Mesendoderm (in vitro differentiated cells): ENCODE data around the gene MLH3.
A peak's percentile ranks its signal among the peaks of the same experiment; 100 is the strongest.

Experiments
- DNase-seq: peaks from one replicate; pipeline ENCODE4 v3.0.0; 2013
- H2AK5ac ChIP-seq: 2 replicates; pipeline ENCODE4 v1.6.1; 2013; ENCODE audit warnings: low read length, inconsistent platforms
- H2BK120ac ChIP-seq: 2 replicates; pipeline ENCODE4 v1.6.1; 2013; ENCODE audit warnings: low read depth, mild to moderate bottlenecking, low read length, moderate library complexity, mixed read lengths
- H2BK15ac ChIP-seq: replicated peaks from 2 replicates; pipeline ENCODE4 v1.6.1; 2013; ENCODE audit warnings: low read depth, mild to moderate bottlenecking, moderate library complexity
- H2BK5ac ChIP-seq: 2 replicates; pipeline ENCODE4 v1.6.1; 2013; ENCODE audit warnings: low read length, inconsistent platforms
- H3K18ac ChIP-seq: 2 replicates; pipeline ENCODE4 v1.6.1; 2013; ENCODE audit warnings: mild to moderate bottlenecking, low read length, mixed read lengths
- H3K23ac ChIP-seq: one replicate; pipeline ENCODE4 v1.6.1; 2013; ENCODE audit warnings: low read length
- H3K27ac ChIP-seq: 2 replicates; pipeline ENCODE4 v1.5.1; 2013; ENCODE audit warnings: low read depth, mild to moderate bottlenecking, inconsistent platforms, low read length, moderate library complexity
- H3K27me3 ChIP-seq: 2 replicates; pipeline ENCODE4 v1.6.1; 2013; ENCODE audit warnings: low read length, control low read depth, mild to moderate bottlenecking, inconsistent platforms; ENCODE audit not compliant: insufficient read depth, poor library complexity
- H3K36me3 ChIP-seq: 2 replicates; pipeline ENCODE4 v1.6.1; 2013; ENCODE audit warnings: low read length, inconsistent platforms; ENCODE audit not compliant: control insufficient read depth, insufficient read depth
- H3K4ac ChIP-seq: one replicate; pipeline ENCODE4 v1.6.1; 2013; ENCODE audit warnings: low read depth, mild to moderate bottlenecking, low read length, moderate library complexity
- H3K4me1 ChIP-seq: 2 replicates; pipeline ENCODE4 v1.6.1; 2013; ENCODE audit warnings: low read depth, low read length, inconsistent platforms; ENCODE audit not compliant: control insufficient read depth
- H3K4me2 ChIP-seq: 2 replicates; pipeline ENCODE4 v1.6.1; 2013; ENCODE audit warnings: low read length
- H3K4me3 ChIP-seq: 2 replicates; pipeline ENCODE4 v1.5.1; 2013; ENCODE audit warnings: mild to moderate bottlenecking, low read length
- H3K56ac ChIP-seq: one replicate; pipeline ENCODE4 v1.6.1; 2013; ENCODE audit warnings: low read length
- H3K79me1 ChIP-seq: 2 replicates; pipeline ENCODE4 v1.6.1; 2013; ENCODE audit warnings: low read length, inconsistent platforms
- H3K79me2 ChIP-seq: 2 replicates; pipeline ENCODE4 v1.6.1; 2013; ENCODE audit warnings: mild to moderate bottlenecking, low read length; ENCODE audit not compliant: control insufficient read depth, insufficient read depth
- H3K9ac ChIP-seq: 2 replicates; pipeline ENCODE4 v1.6.1; 2013; ENCODE audit warnings: low read length, inconsistent platforms
- H4K5ac ChIP-seq: one replicate; pipeline ENCODE4 v1.6.1; 2013; ENCODE audit warnings: low read length
- H4K8ac ChIP-seq: one replicate; pipeline ENCODE4 v1.6.1; 2013; ENCODE audit warnings: low read depth, mild to moderate bottlenecking, control low read depth, low read length, moderate library complexity
- WGBS: extraction: QIAGEN DNeasy Blood & Tissue Kit; methylation state at CpG from one replicate; pipeline ENCODE4 v1.1.7; 2013; ENCODE audit warnings: low lambda C conversion rate, missing lambda C conversion rate; ENCODE audit not compliant: insufficient coverage; ENCODE audit errors: extremely low coverage; 5-methylcytosine and 5-hydroxymethylcytosine counted together

Gene MLH3

GRCh38 chr14:74979442-74980397 lies 71.5 kb downstream of the MLH3 start:
- H3K9ac ChIP-seq, result peak overlapping the region; percentile 21
- peak; percentile 92 for DNase-seq
- no peak overlapping the region for H2BK15ac ChIP-seq
- H3K27ac ChIP-seq, result peak overlapping the region; percentile 22
- no peak overlapping the region for H4K8ac ChIP-seq
- no peaks in the 10 kb centered on the region for H3K79me2 ChIP-seq
- H3K4me2 ChIP-seq, result no peak overlapping the region
- no peaks in the 10 kb centered on the region for H3K36me3 ChIP-seq
- peak overlapping the region; percentile 80 for H3K56ac ChIP-seq
- no peak overlapping the region for H3K4me3 ChIP-seq
- H3K18ac ChIP-seq, result peak overlapping the region; percentile 1
- no CpG with 5 or more reads among the region's 23 CpGs for WGBS
- peak overlapping the region; percentile 81 for H2BK5ac ChIP-seq
- H3K27me3 ChIP-seq, result no peaks in the 10 kb centered on the region
- H3K4ac ChIP-seq, result peak overlapping the region; percentile 6
- H3K4me1 ChIP-seq, result peaks cover 25% of the 10 kb centered on the region
- no peak overlapping the region for H2BK120ac ChIP-seq
- H4K5ac ChIP-seq, result no peak overlapping the region
- peak overlapping the region; percentile 88 for H2AK5ac ChIP-seq
- H3K79me1 ChIP-seq, result no peaks in the 10 kb centered on the region
- peak overlapping the region; percentile 48 for H3K23ac ChIP-seq

- Histone ChIP-seq H3K79me1 (no peaks in the 10 kb centered on the region), H3K56ac (peak overlapping the region; percentile 80), H4K8ac (no peak overlapping the region), H3K4ac (peak overlapping the region; percentile 6), H3K23ac (no peak overlapping the region), H4K5ac (no peak overlapping the region), H2BK5ac (peak overlapping the region; percentile 84), H3K27me3 (no peaks in the 10 kb centered on the region), H3K4me2 (no peak overlapping the region), H3K18ac (no peak overlapping the region), H2BK120ac (no peak overlapping the region), H2BK15ac (no peak overlapping the region), H3K36me3 (no peaks in the 10 kb centered on the region), H3K79me2 (no peaks in the 10 kb centered on the region), H3K4me3 (no peak overlapping the region), H3K9ac (no peak overlapping the region), H2AK5ac (peak overlapping the region; percentile 98), H3K4me1 (peaks cover 29% of the 10 kb centered on the region), H3K27ac (no peak overlapping the region)
- DNase-seq, result no peak
- whole genome bisulfite sequencing, result no CpG with 5 or more reads among the region's 4 CpGs
These were observed 72.2 kb downstream of the MLH3 start for GRCh38 chr14:74979029-74979428.

- H3K56ac ChIP-seq, result peak overlapping the region; percentile 65
- no peak overlapping the region for H4K5ac ChIP-seq
- peaks cover 29% of the 10 kb centered on the region for H3K4me1 ChIP-seq
- H3K36me3 ChIP-seq, result no peaks in the 10 kb centered on the region
- DNase-seq, result peak; percentile 86
- no peak overlapping the region for H2BK15ac ChIP-seq
- H3K4me2 ChIP-seq, result no peak overlapping the region
- WGBS, result no CpG with 5 or more reads among the region's 11 CpGs
- H2BK5ac ChIP-seq, result peak overlapping the region; percentile 59
- H2BK120ac ChIP-seq, result peak overlapping the region; percentile 5
- no peak overlapping the region for H2AK5ac ChIP-seq
- no peak overlapping the region for H4K8ac ChIP-seq
- H3K9ac ChIP-seq, result peak overlapping the region; percentile 31
- H3K4me3 ChIP-seq, result no peak overlapping the region
- H3K27ac ChIP-seq, result peak overlapping the region; percentile 61
- no peaks in the 10 kb centered on the region for H3K79me1 ChIP-seq
- no peaks in the 10 kb centered on the region for H3K79me2 ChIP-seq
- peak overlapping the region; percentile 5 for H3K18ac ChIP-seq
- H3K4ac ChIP-seq, result peak overlapping the region; percentile 60
- no peak overlapping the region for H3K23ac ChIP-seq
- H3K27me3 ChIP-seq, result no peaks in the 10 kb centered on the region
These were observed 72.8 kb downstream of the MLH3 start for GRCh38 chr14:74978416-74978947.

- no peak overlapping the region for H3K9ac ChIP-seq
- no peaks in the 10 kb centered on the region for H3K79me1 ChIP-seq
- H3K27ac ChIP-seq, result no peak overlapping the region
- no peak for DNase-seq
- no peaks in the 10 kb centered on the region for H3K36me3 ChIP-seq
- no peak overlapping the region for H2BK15ac ChIP-seq
- no peak overlapping the region for H3K4me3 ChIP-seq
- H3K4ac ChIP-seq, result peak overlapping the region; percentile 29
- peak overlapping the region; percentile 15 for H3K56ac ChIP-seq
- H4K8ac ChIP-seq, result no peak overlapping the region
- H4K5ac ChIP-seq, result no peak overlapping the region
- H3K79me2 ChIP-seq, result no peaks in the 10 kb centered on the region
- H2AK5ac ChIP-seq, result peak overlapping the region; percentile 13
- H2BK120ac ChIP-seq, result peak overlapping the region; percentile 17
- H2BK5ac ChIP-seq, result peak overlapping the region; percentile 26
- no CpG with 5 or more reads among the region's 6 CpGs for WGBS
- H3K27me3 ChIP-seq, result no peaks in the 10 kb centered on the region
- no peak overlapping the region for H3K23ac ChIP-seq
- H3K18ac ChIP-seq, result peak overlapping the region; percentile 5
- peaks cover 29% of the 10 kb centered on the region for H3K4me1 ChIP-seq
- no peak overlapping the region for H3K4me2 ChIP-seq
These were observed 73.3 kb downstream of the MLH3 start for GRCh38 chr14:74977901-74978385.

GRCh38 chr14:74977164-74977900 lies 73.9 kb downstream of the MLH3 start:
- no CpG with 5 or more reads among the region's 12 CpGs for WGBS
- H3K36me3 ChIP-seq, result no peaks in the 10 kb centered on the region
- peak overlapping the region; percentile 1 for H2BK5ac ChIP-seq
- no peak overlapping the region for H3K4me3 ChIP-seq
- peak overlapping the region; percentile 17 for H2BK120ac ChIP-seq
- H2BK15ac ChIP-seq, result no peak overlapping the region
- peak overlapping the region; percentile 29 for H3K4ac ChIP-seq
- H3K18ac ChIP-seq, result peak overlapping the region; percentile 5
- no peak overlapping the region for H4K5ac ChIP-seq
- H3K23ac ChIP-seq, result no peak overlapping the region
- no peak overlapping the region for H3K4me2 ChIP-seq
- no peaks in the 10 kb centered on the region for H3K27me3 ChIP-seq
- no peak overlapping the region for H3K27ac ChIP-seq
- peak overlapping the region; percentile 13 for H2AK5ac ChIP-seq
- no peak overlapping the region for H4K8ac ChIP-seq
- no peak for DNase-seq
- H3K4me1 ChIP-seq, result peaks cover 29% of the 10 kb centered on the region
- H3K9ac ChIP-seq, result no peak overlapping the region
- no peaks in the 10 kb centered on the region for H3K79me1 ChIP-seq
- no peaks in the 10 kb centered on the region for H3K79me2 ChIP-seq
- H3K56ac ChIP-seq, result peak overlapping the region; percentile 15
